Activated T-cell treated with anti-CD3 and anti-CD28 coated beads, Interleukin-2, amount 50 U/mL, for 4 hours (primary cell): ENCODE results near the gene SUPT7L. TPM values are rescaled to one million over a fixed set of nuclear protein-coding genes. Genes with fewer than 3 reads are reported as not detected.

Experiments
- ATAC-seq, 2 donors: fragments of 200-7000 bp; cut with Tn5 transposase; one replicate each; pipeline ENCODE4 v1.10.0; 2021
- DNase-seq: peaks from one replicate; pipeline ENCODE4 v3.0.0-alpha.2; 2020
- H3K27me3 Mint-ChIP-seq: one replicate; pipeline ENCODE4 v1.8.0; 2021; ENCODE audit warnings: low read depth, mixed read lengths
- H3K36me3 Mint-ChIP-seq: one replicate; pipeline ENCODE4 v1.8.0; 2022; ENCODE audit warnings: mixed read lengths; ENCODE audit not compliant: insufficient read depth
- H3K4me1 Mint-ChIP-seq: one replicate; pipeline ENCODE4 v1.8.0; 2021; ENCODE audit warnings: low read depth, mixed read lengths
- H3K4me3 Mint-ChIP-seq: one replicate; pipeline ENCODE4 v1.8.0; 2021; ENCODE audit warnings: mild to moderate bottlenecking, moderate library complexity, mixed read lengths
- H3K9me3 Mint-ChIP-seq: one replicate; pipeline ENCODE4 v1.8.0; 2021; ENCODE audit warnings: mixed read lengths
- total RNA-seq, 3 donors: library from RNA; stranded (reverse); gene quantifications; one replicate each; pipeline ENCODE4 v1.2.1, GENCODE V29; 2021

SUPT7L gene
- total RNA-seq, 3 donors from 2014 or later = 23.6 to 31.4 (median 28.1) TPM

DNA sequence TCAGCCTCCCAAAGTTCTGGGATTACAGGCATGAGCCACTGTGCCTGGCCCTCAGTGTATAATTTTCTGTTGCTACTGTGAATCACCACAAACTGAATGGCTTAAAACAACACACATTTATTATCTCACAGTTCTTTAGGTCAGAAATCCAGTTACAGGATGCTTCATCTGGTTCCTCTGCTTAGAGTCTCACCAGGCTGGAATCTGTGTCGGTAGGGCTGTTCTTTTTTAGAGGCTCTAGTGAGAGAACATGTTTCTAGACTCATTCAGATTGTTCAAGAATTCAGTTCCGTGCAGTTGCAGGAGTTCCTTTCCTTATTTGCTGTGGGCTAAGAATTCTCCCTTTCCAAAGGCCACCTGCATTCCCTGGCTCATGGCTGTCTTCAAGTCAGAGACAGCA is 56.8 kb downstream of the SUPT7L start:
- H3K4me3 Mint-ChIP-seq = no peak overlapping the region
- H3K9me3 Mint-ChIP-seq = no peaks in the 10 kb centered on the region
- H3K4me1 Mint-ChIP-seq = peaks cover 2% of the 10 kb centered on the region
- no peaks in the 10 kb centered on the region for H3K27me3 Mint-ChIP-seq
- DNase-seq (no peak), ATAC-seq (no peak)
- H3K36me3 Mint-ChIP-seq = peaks cover 44% of the 10 kb centered on the region

Other genes with a start within 250 kb of the SUPT7L start
- gene NRBP1, start 235.0 kb downstream of the SUPT7L start, total RNA-seq = 100 to 1,000 TPM in 1 of 3 donors, 10 to 100 TPM in 2; 99.0 to 103 (median 99.4) TPM
- 1 to 10 TPM; 4.8 to 5.4 (median 5.2) TPM for gene KRTCAP3, start 221.2 kb downstream of the SUPT7L start, total RNA-seq
- gene IFT172, start 173.9 kb downstream of the SUPT7L start, total RNA-seq = 1 to 10 TPM; 5.2 to 7.5 (median 6.7) TPM
- under 1 TPM in 1 of 3 donors, not detected in 2; 0.11 TPM for gene FNDC4, start 168.4 kb downstream of the SUPT7L start, total RNA-seq
- gene GCKR, start 166.8 kb downstream of the SUPT7L start, total RNA-seq = not detected
- 10 to 100 TPM; 13.6 to 16.6 (median 16.4) TPM for gene ZNF512, start 80.6 kb downstream of the SUPT7L start, total RNA-seq
- gene CCDC121, start 34.6 kb downstream of the SUPT7L start, total RNA-seq = under 1 TPM; 0.11 to 0.27 (median 0.25) TPM
- 10 to 100 TPM; 66.5 to 76.6 (median 69.4) TPM for gene GPN1, start 34.6 kb downstream of the SUPT7L start, total RNA-seq
- 10 to 100 TPM; 32.7 to 37.5 (median 32.7) TPM for gene SLC4A1AP, start 275 bp upstream of the SUPT7L start, total RNA-seq
- gene MRPL33, start 108.1 kb upstream of the SUPT7L start, total RNA-seq = 10 to 100 TPM; 67.9 to 84.5 (median 68.4) TPM
- 1 to 10 TPM in 2 of 3 donors, under 1 TPM in 1; 0.79 to 1.6 (median 1.2) TPM for gene RBKS, start 226.8 kb upstream of the SUPT7L start, total RNA-seq
- gene BABAM2, start 227.1 kb upstream of the SUPT7L start, total RNA-seq = 10 to 100 TPM; 34.3 to 45.9 (median 35.6) TPM